Raji (cell line): ENCODE data around the gene SPON1.

Experiments used
- POLR2A ChIP-seq: IDR thresholded peaks from 2 replicates; pipeline ENCODE4 v1.6.1; 2011; ENCODE audit warnings: low read depth, low read length, control low read depth; ENCODE audit not compliant: insufficient read depth

The SPON1 gene

DNA sequence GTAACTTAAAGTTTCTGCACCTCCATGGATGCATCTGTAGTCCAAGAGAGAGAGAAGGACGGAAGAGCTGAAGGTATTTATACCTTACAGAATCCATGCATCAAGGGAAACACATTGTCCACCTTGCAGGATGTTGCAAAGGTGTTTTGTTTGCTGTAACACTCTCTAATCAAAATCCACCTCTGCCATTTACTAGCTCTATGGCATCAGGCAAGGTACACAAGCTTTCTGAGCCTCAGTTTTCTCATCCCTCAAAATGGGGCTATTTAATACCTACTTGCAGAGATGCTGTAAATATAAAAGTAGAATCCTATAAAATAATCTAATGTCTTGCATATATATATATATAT is 21.6 kb upstream of the SPON1 start:
- TF ChIP-seq POLR2A, result no peak

DNA sequence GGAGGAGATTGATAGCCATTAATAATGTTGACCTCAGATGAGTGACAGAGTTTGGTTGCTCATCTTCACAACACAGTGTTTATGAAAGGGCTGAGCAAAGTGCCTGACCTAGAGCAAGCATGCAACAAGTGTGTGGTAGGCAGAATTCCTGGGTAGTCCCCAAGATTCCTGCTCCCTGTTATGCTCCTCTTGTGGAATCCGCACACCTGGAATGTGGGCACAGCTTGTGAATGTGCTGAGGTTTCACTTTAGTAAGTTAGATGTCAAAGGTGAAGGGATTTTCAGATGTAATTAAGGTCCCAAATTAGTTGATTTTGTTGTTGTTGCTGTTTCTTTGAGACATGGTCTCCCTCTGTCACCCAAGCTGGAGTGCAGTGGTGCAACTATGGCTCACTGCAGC is 20.7 kb upstream of the SPON1 start:
- no peak for TF ChIP-seq POLR2A

DNA sequence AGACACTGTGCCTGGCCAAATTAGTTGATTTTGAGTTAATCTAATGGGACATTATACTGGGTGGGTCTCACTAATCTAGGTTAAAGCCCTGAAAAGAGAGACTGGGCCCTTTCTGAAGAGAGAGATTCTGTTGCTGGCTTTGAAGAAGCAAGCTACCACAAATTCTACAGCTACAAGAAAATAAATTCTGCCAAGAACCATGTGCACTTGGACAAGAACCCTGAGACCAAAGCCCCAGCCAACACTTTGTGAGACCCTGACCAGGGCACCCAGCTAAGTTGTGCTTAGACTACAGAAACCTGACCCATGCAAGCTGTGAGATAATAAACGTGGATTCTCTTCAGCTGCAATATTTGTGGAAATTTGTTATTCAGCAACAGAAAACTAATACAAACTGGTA is 20.1 kb upstream of the SPON1 start:
- no peak for TF ChIP-seq POLR2A

DNA sequence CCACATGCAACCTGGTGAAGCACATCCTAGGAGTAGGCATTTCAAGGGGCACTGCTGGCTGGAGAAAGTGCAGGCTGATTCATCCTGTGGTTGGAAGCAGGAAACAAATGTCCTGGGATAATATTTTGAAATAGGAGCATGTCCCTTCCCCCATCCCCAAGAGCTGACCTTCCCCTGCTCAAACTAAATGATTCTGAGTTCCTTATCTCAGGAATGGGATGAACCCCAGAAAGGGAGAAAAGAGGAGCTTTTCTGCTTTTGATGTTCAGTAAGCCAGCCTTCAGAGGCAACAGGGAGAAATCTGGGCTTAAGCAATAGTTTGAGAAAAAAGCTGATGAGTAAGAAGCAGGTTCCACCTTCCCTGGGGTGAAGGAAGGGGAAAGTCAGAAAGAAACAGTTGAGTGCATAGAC is 19.5 kb upstream of the SPON1 start:
- TF ChIP-seq POLR2A, result no peak

DNA sequence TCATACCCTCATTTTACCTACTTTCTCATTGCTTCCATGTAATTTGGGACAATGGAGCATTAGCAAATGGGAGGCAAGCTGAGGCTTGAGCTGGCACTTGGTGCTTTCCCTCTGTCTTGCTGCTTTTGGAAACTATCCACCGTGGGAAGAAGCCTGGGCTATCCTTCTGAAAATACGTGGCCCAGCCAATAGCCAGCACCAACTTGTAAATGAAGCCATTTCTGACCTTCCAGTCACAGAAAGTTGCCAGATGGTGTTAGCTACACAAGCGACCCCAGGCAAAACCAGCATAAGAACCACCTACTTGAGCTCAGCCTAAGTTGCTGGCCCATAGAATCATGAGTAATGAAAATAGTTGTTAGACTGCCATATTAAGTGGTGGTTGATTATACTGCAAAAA is 18.5 kb upstream of the SPON1 start:
- no peak for TF ChIP-seq POLR2A

DNA sequence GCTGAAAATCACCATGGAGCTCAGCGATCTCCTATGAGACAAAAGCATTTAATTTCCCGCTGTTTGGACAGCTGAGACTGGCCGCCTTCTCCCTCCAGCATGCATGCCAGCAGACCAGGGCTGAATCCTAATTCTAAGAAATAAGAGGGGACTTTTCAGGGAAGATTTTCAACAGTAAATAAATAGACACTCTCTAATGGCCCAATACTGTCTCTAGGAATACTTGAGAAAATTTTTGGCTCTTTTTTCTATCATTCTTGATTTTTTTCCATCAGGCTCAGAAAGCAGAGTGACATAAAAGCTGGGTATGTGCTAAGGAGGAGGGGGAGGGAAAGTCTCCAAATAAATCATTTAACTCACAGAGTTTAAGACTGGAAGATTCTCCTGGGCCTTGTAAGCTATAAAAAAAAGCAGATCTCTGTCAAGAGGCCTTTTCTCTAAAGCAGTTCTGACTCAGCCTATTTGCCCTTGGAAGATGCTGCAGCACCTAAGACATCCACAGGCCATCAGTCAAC is 17.6 kb upstream of the SPON1 start:
- TF ChIP-seq POLR2A, result no peak

DNA sequence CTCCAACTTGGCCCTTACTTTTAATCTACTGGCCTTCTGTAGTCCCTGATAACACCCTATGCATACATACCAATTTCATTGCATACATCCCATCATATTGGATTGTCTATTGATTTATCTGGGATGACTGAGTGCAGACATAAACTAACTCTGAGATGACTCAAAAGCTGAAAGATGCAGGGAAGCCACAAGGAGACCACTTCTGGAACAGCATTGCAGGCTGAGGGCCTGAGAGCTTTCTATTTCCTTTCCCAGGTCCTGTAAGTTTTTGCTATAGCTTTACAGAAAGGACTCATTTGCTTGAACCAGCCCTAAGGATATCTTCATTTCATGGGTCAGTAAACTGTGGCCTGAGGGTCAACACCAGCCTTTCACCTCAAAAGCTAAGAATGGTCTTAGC is 15.1 kb upstream of the SPON1 start:
- TF ChIP-seq POLR2A, result no peak

DNA sequence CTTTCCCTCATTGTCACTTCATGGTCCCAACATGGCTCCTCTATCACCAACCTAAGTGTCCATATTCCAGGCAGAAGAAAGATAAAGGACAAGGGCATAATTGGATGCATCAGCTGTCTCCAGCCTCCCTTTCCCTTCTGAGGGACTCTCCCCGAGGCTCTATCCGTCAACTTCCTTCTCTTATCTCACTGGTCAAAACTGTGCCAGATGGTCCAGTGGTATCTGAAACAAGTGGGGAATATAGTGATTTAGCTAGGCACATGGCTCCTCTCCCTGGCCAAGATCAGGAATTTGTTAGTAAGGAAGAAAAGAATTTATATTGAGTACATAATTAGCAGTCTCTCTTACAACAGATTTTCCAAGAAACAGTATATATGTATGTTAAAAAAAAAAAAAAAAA is 12.6 kb upstream of the SPON1 start:
- no peak for TF ChIP-seq POLR2A

DNA sequence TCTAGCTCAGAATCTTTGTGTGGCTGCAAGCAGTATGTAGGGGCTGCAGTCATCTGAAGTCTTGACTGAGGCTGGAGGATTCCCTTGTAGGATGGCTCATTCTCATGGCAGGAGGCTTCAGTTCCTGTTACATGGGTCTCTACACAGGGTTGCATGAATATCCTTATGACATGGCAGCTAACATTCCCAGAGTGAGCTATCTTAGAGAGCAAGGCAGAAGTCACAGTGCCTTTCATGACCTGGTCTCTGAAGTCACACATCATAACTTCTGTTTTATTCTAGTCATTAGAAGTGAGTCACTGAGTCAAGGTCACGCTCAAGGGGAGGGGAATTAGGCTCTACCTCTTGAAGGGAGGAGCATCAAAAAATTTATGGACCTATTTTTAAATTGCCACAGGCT is 10.3 kb upstream of the SPON1 start:
- TF ChIP-seq POLR2A, result no peak

DNA sequence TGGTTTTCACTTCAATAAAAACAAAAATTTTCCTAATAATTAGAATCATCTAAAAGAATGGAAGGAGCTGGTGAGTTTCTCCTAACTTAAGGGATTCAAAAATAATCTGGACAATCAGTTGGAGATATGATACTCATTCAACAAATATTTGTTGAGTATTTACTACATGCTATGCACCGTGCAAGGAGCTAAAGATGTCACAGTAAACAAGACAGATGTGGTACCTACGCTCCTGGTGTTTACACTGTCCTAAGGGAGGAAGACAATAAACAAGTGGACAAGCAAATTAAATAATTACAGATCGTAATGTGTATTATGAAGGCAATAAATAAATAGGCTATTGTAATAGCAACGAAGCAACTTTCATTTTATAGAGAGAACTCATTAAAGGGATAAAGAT is 9.9 kb upstream of the SPON1 start:
- no peak for TF ChIP-seq POLR2A

DNA sequence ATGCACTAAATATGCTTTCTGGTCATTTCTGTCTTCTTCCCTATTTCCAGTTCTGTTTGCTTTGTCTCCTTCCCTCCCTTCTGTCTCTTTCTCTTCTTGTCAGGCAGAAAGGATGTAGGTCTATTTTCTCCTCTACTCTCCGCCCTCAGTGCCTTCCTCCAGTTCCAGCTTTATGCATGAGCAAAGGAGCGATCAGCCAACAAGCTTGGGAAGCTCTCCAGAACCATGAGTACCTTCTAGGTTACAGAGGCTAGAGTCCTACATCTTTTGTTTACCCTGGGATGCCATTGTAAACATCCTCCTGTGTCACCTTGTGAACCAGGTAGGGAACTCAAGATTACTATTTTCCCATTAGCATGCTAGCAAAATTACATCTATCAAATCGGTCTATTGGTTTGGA is 7.9 kb upstream of the SPON1 start:
- no peak for TF ChIP-seq POLR2A

DNA sequence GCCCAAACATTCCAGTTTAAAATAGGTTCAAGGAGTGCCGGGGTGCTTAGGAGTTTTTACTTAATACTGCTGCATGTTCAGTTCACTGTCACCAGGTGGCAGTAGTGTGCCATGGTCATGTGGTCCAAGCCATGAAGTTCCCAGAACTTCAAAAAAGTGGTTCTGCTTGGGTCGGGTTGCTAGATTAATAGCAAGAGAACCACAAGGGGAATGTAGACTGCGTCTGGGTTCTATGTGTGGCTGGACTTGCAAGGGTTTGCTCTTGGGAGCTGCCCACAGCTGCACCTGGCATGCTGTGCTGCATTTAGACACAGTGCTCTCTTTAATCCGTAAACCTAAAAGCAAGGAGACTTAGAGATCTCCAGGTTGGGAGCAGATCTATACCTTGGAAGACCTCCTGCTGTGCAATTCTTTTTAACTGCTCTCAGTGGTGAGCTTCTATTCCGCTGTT is 6.5 kb upstream of the SPON1 start:
- TF ChIP-seq POLR2A, result no peak

DNA sequence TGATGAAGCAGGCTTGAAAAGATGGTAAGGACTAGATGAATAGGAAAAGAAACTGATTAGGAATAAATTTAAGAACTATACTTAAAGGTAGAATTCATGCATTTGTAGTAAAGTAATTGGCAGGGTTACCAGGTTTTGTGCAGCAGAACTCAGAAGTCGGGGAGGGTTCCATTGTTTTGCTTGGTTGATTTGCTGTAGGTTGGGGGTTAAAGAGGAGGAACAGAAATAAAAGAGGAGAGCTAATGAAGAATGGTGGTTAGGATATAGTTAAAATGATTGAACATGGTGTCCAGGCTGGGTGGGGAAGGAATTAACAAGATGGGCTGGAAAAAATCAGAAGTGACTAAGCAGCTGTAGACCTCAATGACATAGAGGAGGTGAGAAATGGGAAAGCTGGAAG is 5.5 kb upstream of the SPON1 start:
- TF ChIP-seq POLR2A, result no peak

DNA sequence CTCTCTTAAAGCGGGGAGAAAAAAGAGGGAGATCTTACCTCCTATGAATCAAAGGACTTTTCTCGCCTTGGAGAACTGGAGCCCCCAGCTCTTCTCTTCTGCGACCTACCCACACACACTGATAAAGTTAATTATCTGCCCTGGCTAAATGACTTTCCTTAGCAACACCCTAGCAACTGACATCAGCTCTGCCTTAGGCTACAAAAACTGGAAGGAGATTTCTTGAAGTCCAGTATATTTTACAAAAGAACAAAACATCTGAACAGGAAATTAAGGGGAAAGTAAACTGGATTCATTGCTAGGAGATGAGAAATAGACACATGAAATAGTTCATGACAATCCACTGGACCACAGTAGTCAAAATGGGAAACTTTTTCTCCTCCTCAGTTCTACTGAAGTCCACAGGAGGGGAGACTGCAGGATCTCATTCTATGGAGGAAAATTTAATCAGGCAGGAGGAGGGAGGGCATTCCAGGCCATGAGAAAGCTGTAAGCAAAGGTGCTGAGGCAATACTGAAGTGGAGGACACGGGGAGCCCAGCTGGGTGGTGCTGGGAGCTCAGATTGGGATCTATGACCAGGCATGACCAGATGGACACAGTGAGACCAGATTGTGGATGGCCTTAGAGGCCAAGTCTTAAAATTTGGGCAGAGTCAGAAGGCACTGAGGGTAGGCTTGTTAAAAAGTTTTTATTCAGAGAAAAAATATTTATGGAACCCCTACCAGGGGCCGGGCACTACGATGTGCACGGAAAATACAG is 3.7 kb upstream of the SPON1 start:
- no peak for TF ChIP-seq POLR2A

DNA sequence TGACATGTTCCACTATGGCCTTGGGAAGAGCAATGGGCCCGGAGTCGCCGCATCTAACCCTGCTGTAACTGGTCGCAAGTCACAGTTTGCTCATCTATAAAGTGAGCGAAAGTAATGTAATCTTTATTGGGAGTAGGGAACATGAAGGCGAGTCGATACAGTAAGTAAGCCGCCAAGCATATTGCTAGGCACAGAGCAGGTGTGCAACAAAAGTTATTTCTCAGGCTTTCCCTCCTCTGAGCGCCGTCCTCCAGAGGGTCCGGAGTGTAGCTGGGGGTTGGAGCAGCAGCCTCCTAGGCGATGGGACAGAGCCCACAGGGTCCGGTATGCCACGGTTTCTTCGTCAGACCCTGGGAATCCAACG is 343 bp upstream of the SPON1 start:
- no peak for TF ChIP-seq POLR2A

DNA sequence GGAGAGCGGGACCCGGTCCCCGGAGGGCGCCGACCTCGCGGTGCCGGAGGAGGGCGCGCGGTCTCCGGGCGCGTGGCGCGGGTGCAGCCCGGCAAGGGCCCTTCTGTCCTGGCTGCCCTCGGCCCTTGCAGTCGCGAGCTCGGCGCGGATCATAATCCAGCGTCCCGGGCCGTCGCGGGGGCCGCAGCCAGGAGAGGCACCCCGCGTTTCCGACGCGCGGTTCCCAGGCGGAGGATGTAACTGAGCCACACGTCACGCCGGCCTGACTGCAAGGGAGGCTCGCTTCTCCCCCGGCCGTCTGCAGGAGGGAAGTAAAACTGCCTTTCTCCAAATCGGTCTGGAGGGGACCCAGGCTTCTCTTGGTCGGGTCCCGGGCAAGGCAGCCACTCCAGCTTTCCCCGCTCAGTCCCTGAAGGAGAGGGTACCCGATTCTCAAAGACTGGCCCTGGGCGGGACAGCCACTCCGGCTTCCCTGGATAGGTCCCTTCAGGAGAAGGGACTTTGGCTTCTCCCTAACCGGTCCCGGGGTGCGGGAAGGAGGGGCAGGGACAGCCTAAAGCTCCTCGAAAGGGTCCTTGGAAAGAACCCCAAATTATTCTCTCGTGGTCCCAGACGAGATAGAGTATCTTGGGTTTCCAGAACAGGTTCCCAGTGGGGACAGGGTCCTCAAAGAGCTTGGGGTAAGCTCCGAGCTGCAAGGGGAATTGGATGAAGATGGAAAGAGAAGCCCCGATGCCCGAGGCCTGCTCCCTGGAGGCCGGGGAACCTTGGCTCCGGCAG is 836 bp downstream of the SPON1 start:
- TF ChIP-seq POLR2A, result no peak
